ENCODE measurements around the gene HABP4.

DNA sequence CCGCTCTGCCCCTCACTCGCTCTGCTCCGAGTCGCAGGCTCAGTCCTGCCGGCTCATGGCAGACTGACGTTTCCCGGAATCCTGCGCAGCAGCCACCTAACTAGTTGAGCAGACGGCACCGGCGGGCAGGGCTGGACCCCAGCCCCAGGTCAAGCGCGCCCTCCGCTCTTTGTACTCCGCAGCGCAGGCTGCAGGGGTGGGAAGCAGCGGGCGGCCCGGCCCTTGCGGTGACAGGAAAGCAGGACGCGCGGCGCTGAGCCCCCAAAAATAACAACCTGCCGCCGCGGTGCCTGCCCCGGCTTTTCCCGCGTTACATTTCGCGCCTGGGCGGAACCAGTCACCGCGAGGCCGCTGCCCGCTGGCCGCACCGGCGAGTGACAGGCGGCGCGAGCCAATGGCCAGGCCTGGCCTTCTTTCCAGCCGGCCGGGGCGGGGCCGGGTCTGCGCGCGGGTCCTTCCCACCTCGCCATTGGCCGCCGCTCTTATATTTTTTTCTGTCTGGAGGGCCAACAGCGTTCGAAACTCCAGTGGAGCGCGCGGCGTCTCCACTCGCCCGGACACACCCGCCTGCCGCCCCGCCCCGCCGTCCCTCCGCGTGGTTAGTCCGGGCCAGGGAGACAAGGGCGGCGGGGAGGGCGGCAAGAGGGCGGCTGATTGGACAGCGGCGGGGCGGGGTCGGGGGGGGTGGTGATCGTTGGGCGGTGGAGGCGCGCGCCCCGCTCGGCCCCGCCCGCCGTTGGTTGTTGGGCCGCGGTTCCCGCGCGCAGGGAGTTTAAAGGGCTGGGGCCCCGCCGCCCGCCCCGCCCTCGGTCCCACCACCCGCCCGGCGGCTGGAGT lies 31.7 kb upstream of the HABP4 start, which contains the start of gene ZNF367:
- TF ChIP-seq, protein P1, sequence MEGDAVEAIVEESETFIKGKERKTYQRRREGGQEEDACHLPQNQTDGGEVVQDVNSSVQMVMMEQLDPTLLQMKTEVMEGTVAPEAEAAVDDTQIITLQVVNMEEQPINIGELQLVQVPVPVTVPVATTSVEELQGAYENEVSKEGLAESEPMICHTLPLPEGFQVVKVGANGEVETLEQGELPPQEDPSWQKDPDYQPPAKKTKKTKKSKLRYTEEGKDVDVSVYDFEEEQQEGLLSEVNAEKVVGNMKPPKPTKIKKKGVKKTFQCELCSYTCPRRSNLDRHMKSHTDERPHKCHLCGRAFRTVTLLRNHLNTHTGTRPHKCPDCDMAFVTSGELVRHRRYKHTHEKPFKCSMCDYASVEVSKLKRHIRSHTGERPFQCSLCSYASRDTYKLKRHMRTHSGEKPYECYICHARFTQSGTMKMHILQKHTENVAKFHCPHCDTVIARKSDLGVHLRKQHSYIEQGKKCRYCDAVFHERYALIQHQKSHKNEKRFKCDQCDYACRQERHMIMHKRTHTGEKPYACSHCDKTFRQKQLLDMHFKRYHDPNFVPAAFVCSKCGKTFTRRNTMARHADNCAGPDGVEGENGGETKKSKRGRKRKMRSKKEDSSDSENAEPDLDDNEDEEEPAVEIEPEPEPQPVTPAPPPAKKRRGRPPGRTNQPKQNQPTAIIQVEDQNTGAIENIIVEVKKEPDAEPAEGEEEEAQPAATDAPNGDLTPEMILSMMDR (IDR thresholded peaks at IDR 0.05): no peak
- TF ChIP-seq POLR2A (IDR thresholded peaks at IDR 0.05): no peak

Data from heart left ventricle (tissue), 13 donors.